Ishikawa (cell line): ENCODE results near the gene NDUFA11.

ENCODE experiments used
- CEBPB ChIP-seq: IDR thresholded peaks from 2 replicates; pipeline ENCODE4 v1.6.1; 2012
- CREB1 ChIP-seq: IDR thresholded peaks from 2 replicates; pipeline ENCODE4 v1.6.1; 2012; ENCODE audit warnings: low read depth
- EGR1 ChIP-seq: IDR thresholded peaks from 2 replicates; pipeline ENCODE4 v1.6.1; 2012
- EP300 ChIP-seq: IDR thresholded peaks from 2 replicates; pipeline ENCODE4 v1.6.1; 2012; ENCODE audit warnings: borderline replicate concordance
- FOXM1 ChIP-seq: IDR thresholded peaks from 2 replicates; pipeline ENCODE4 v1.6.1; 2012; ENCODE audit warnings: low read depth, borderline replicate concordance
- NFIC ChIP-seq: IDR thresholded peaks from 2 replicates; pipeline ENCODE4 v1.6.1; 2012
- RAD21 ChIP-seq: IDR thresholded peaks from 2 replicates; pipeline ENCODE4 v1.6.1; 2012; ENCODE audit warnings: low read depth
- TAF1 ChIP-seq: IDR thresholded peaks from 2 replicates; pipeline ENCODE4 v1.6.1; 2012; ENCODE audit warnings: low read depth, mild to moderate bottlenecking
- TCF12 ChIP-seq: IDR thresholded peaks from 2 replicates; pipeline ENCODE4 v1.6.1; 2012; ENCODE audit warnings: low read depth
- TEAD4 ChIP-seq: IDR thresholded peaks from 2 replicates; pipeline ENCODE4 v1.6.1; 2012
- YY1 ChIP-seq: IDR thresholded peaks from 2 replicates; pipeline ENCODE4 v1.6.1; 2012; ENCODE audit warnings: low read depth
- ZBTB7A ChIP-seq: IDR thresholded peaks from 2 replicates; pipeline ENCODE4 v1.6.1; 2012; ENCODE audit warnings: low read depth
- TF ChIP-seq, protein P1 (sequence below): IDR thresholded peaks from 2 replicates; pipeline ENCODE4 v1.6.1; 2012
- TF ChIP-seq, protein P2 (sequence below): IDR thresholded peaks from 2 replicates; pipeline ENCODE4 v1.6.1; 2012; ENCODE audit warnings: low read depth, mild to moderate bottlenecking
- TF ChIP-seq, protein P3 (sequence below): IDR thresholded peaks from 2 replicates; pipeline ENCODE4 v1.6.1; 2012

NDUFA11 gene

DNA sequence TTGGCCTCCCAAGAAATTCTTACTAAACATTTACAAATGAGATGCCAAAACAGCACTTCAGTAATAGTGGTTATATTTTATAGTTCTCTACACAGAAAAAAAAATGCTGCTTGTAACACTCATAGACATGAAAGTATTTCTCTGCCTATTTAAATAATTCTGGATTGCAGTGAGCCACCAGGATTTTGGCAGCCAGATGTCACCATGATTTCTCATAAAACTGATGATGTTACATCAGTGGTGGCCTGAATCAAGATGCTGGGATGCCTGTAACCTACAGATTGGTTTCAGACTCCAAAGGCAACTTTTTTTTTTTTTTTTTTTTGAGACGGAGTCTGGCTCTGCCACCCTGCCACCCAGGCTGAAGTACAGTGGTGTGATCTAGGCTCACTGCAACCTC lies 7.8 kb upstream of the NDUFA11 start:
- TF ChIP-seq, protein P1, sequence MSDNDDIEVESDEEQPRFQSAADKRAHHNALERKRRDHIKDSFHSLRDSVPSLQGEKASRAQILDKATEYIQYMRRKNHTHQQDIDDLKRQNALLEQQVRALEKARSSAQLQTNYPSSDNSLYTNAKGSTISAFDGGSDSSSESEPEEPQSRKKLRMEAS: no peak

GRCh38 chr19:5910638-5910907 lies 7.0 kb upstream of the NDUFA11 start:
- no peak for TF ChIP-seq YY1
- TF ChIP-seq ZBTB7A: no peak
- TF ChIP-seq, protein P1: no peak
- no peak for TF ChIP-seq FOXM1
- TF ChIP-seq, protein P2, sequence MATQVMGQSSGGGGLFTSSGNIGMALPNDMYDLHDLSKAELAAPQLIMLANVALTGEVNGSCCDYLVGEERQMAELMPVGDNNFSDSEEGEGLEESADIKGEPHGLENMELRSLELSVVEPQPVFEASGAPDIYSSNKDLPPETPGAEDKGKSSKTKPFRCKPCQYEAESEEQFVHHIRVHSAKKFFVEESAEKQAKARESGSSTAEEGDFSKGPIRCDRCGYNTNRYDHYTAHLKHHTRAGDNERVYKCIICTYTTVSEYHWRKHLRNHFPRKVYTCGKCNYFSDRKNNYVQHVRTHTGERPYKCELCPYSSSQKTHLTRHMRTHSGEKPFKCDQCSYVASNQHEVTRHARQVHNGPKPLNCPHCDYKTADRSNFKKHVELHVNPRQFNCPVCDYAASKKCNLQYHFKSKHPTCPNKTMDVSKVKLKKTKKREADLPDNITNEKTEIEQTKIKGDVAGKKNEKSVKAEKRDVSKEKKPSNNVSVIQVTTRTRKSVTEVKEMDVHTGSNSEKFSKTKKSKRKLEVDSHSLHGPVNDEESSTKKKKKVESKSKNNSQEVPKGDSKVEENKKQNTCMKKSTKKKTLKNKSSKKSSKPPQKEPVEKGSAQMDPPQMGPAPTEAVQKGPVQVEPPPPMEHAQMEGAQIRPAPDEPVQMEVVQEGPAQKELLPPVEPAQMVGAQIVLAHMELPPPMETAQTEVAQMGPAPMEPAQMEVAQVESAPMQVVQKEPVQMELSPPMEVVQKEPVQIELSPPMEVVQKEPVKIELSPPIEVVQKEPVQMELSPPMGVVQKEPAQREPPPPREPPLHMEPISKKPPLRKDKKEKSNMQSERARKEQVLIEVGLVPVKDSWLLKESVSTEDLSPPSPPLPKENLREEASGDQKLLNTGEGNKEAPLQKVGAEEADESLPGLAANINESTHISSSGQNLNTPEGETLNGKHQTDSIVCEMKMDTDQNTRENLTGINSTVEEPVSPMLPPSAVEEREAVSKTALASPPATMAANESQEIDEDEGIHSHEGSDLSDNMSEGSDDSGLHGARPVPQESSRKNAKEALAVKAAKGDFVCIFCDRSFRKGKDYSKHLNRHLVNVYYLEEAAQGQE: no peak
- TF ChIP-seq TCF12: no peak
- no peak for TF ChIP-seq EP300
- TF ChIP-seq RAD21: no peak
- no peak for TF ChIP-seq EGR1
- TF ChIP-seq TAF1: no peak
- TF ChIP-seq NFIC: no peak
- TF ChIP-seq, protein P3, sequence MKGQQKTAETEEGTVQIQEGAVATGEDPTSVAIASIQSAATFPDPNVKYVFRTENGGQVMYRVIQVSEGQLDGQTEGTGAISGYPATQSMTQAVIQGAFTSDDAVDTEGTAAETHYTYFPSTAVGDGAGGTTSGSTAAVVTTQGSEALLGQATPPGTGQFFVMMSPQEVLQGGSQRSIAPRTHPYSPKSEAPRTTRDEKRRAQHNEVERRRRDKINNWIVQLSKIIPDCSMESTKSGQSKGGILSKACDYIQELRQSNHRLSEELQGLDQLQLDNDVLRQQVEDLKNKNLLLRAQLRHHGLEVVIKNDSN: no peak
- no peak for TF ChIP-seq TEAD4
- no peak for TF ChIP-seq CREB1

- TF ChIP-seq, protein P3: no peak
- TF ChIP-seq EP300: no peak
- TF ChIP-seq, protein P1: no peak
- TF ChIP-seq NFIC: no peak
- no peak for TF ChIP-seq YY1
- no peak for TF ChIP-seq EGR1
- TF ChIP-seq TCF12: no peak
- no peak for TF ChIP-seq FOXM1
- TF ChIP-seq RAD21: no peak
- no peak for TF ChIP-seq TEAD4
- no peak for TF ChIP-seq TAF1
These were observed 5.3 kb upstream of the NDUFA11 start for GRCh38 chr19:5908773-5909442.

DNA sequence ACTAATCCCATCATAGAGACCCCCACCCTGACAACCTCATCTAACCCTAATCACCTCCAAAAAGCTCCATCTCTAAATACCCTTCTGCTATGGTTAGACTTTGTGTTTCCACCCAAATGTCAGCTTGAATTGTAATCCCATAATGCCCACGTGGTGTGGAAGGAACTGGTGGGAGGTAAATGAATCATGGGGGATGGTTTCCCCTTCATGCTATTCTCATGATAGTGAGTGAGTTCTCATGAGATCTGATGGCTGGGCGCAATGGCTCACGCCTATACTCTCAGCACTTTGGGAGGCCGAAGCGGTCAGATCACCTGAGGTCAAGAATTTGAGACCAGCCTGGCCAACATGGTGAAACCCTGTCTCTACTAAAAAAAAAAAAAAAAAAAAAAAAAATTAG lies 3.7 kb upstream of the NDUFA11 start:
- no peak for TF ChIP-seq TCF12
- no peak for TF ChIP-seq CEBPB
- TF ChIP-seq, protein P2: no peak
- TF ChIP-seq RAD21: no peak
- TF ChIP-seq, protein P3: no peak
- TF ChIP-seq TAF1: no peak
- no peak for TF ChIP-seq TEAD4
- TF ChIP-seq FOXM1: no peak
- TF ChIP-seq EGR1: no peak
- no peak for TF ChIP-seq EP300
- TF ChIP-seq YY1: no peak
- TF ChIP-seq ZBTB7A: no peak

DNA sequence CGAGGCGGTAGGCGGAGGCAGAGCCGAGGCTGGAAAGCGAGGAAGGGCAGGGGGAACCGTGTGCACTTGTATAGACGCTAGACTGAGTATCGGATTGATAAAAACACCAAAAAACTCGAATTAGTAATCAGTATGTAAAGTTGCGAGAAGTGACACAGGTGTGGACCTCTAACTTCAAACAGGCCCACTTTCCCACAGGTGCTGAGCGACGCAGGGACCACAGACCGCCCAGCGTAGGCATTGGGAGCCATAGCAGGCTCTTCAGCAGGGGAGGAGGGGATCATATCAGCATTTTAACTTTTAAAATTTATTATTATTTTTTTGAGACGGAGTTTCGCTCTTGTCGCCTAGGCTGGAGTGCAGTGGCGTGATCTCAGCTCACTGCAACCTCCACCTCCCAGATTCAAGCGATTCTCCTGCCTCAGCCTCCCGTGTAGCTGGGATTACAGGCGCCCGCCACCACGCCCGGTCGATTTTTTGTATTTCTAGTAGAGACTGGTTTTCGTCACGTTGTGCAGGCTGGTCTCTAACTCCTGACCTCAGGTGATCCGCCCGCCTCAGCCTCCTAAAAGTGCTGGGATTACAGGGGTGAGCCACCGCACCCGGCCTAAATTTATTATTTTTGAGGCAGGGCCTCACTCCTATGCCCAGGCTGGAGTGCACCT lies 1.7 kb upstream of the NDUFA11 start:
- TF ChIP-seq TEAD4 (no peak), CREB1 (no peak), FOXM1 (no peak), RAD21 (no peak), YY1 (no peak), EP300 (no peak; the same call in 1 of the 2 replicates), TAF1 (no peak), TCF12 (no peak), ZBTB7A (no peak), EGR1 (no peak), NFIC (no peak), CEBPB (no peak)
- TF ChIP-seq, protein P1: no peak
- TF ChIP-seq, protein P2: no peak
- TF ChIP-seq, protein P3: no peak
